ENCODE measurements around the gene CTDSPL.

CTDSPL gene

GRCh38 chr3:37945807-37946530 is 84.3 kb downstream of the CTDSPL start:
- TF ChIP-seq GLIS3 (CRISPR knock-in tag; IDR thresholded peaks at IDR 0.05): peak; percentile 43; the same call in 1 of the 2 replicates
- peak; percentile 85 for TF ChIP-seq ESRRG (CRISPR knock-in tag; IDR thresholded peaks at IDR 0.05)
- no peak for TF ChIP-seq ZC3H10 (CRISPR knock-in tag; IDR thresholded peaks at IDR 0.05)
- TF ChIP-seq ISL1 (CRISPR knock-in tag; IDR thresholded peaks at IDR 0.05): peak; percentile 100
- TF ChIP-seq SNAI2 (CRISPR knock-in tag; IDR thresholded peaks at IDR 0.05): 0 out of 2 replicates have a peak, but pooled peaks have one; percentile 34
- TF ChIP-seq POU6F1 (CRISPR knock-in tag; IDR thresholded peaks at IDR 0.05; ENCODE audit: borderline replicate concordance, low read depth): no peak
- TF ChIP-seq CSRNP3 (CRISPR knock-in tag; IDR thresholded peaks at IDR 0.05): peak; percentile 84; the same call in 1 of the 2 replicates
- TF ChIP-seq ZFP3 (CRISPR knock-in tag; IDR thresholded peaks at IDR 0.05): peak; percentile 20; the same call in 1 of the 2 replicates
- no peak for TF ChIP-seq OSR1 (CRISPR knock-in tag; IDR thresholded peaks at IDR 0.05)
- no peak for TF ChIP-seq ARNTL (CRISPR knock-in tag; IDR thresholded peaks at IDR 0.05; ENCODE audit: borderline replicate concordance, low read depth)
- peak; percentile 78; the same call in 1 of the 2 replicates for TF ChIP-seq TCF4 (CRISPR knock-in tag; IDR thresholded peaks at IDR 0.05; ENCODE audit: borderline replicate concordance)
- peak; percentile 73; the same call in 1 of the 2 replicates for TF ChIP-seq TSHZ2 (CRISPR knock-in tag; IDR thresholded peaks at IDR 0.05)
- 0 out of 2 replicates have a peak, but pooled peaks have one; percentile 13 for TF ChIP-seq CSDC2 (CRISPR knock-in tag; IDR thresholded peaks at IDR 0.05)
- TF ChIP-seq ZNF565 (CRISPR knock-in tag; conservative IDR thresholded peaks at IDR 0.05; ENCODE audit: low read depth): no peak
- ATAC-seq: peak; percentile 90

- no peak for TF ChIP-seq ZNF8 (CRISPR knock-in tag; IDR thresholded peaks at IDR 0.05)
- TF ChIP-seq ZFP3 (CRISPR knock-in tag; IDR thresholded peaks at IDR 0.05): no peak
- no peak for TF ChIP-seq CREB5 (CRISPR knock-in tag; IDR thresholded peaks at IDR 0.05; ENCODE audit: low read depth)
- no peak for TF ChIP-seq TSHZ2 (CRISPR knock-in tag; IDR thresholded peaks at IDR 0.05)
- TF ChIP-seq OSR1 (CRISPR knock-in tag; IDR thresholded peaks at IDR 0.05): no peak
- no peak for TF ChIP-seq ZNF565 (CRISPR knock-in tag; conservative IDR thresholded peaks at IDR 0.05; ENCODE audit: low read depth)
- no peak for TF ChIP-seq TOX (CRISPR knock-in tag; IDR thresholded peaks at IDR 0.05; ENCODE audit: borderline replicate concordance)
- no peak for TF ChIP-seq ISL1 (CRISPR knock-in tag; IDR thresholded peaks at IDR 0.05)
- TF ChIP-seq ESRRG (CRISPR knock-in tag; IDR thresholded peaks at IDR 0.05): no peak
- TF ChIP-seq ARNTL (CRISPR knock-in tag; IDR thresholded peaks at IDR 0.05; ENCODE audit: borderline replicate concordance, low read depth): no peak
- no peak for TF ChIP-seq SNAI2 (CRISPR knock-in tag; IDR thresholded peaks at IDR 0.05)
- TF ChIP-seq BACH2 (CRISPR knock-in tag; IDR thresholded peaks at IDR 0.05; ENCODE audit: borderline replicate concordance): no peak
- TF ChIP-seq PATZ1 (CRISPR knock-in tag; IDR thresholded peaks at IDR 0.05; ENCODE audit: borderline replicate concordance): no peak
- no peak for TF ChIP-seq ZFP30 (CRISPR knock-in tag; IDR thresholded peaks at IDR 0.05)
- no peak for TF ChIP-seq ZNF70 (CRISPR knock-in tag; IDR thresholded peaks at IDR 0.05)
- no peak for TF ChIP-seq RARB (CRISPR knock-in tag; IDR thresholded peaks at IDR 0.05)
- no peak for TF ChIP-seq GLIS3 (CRISPR knock-in tag; IDR thresholded peaks at IDR 0.05)
- TF ChIP-seq POU6F1 (CRISPR knock-in tag; IDR thresholded peaks at IDR 0.05; ENCODE audit: borderline replicate concordance, low read depth): no peak
- TF ChIP-seq CSRNP3 (CRISPR knock-in tag; IDR thresholded peaks at IDR 0.05): no peak
- ATAC-seq: no peak; the same call in 1 of the 3 replicates
Observed at GRCh38 chr3:37946531-37946889, 84.8 kb downstream of the CTDSPL start.

Measured in SK-N-SH treated with all-trans-retinoic acid at 6 μM for 48 hours (cell line).